A549 (cell line): ENCODE measurements around the gene HOXD1. TPM values are rescaled to one million over a fixed set of nuclear protein-coding genes. Genes with fewer than 3 reads are reported as not detected.

Experiments used
- ATAC-seq, 2 experiments: fragments of 200-7000 bp in 1 of 2; fragments of >200 bp in 1 of 2; cut with Nextera tagmentation in 1 of 2; cut with Tn5 transposase in 1 of 2; 3 replicates each; pipeline versions ENCODE4 v1.8.0 to v1.9.1; 2018 to 2020; ENCODE audit warnings: mild to moderate bottlenecking in 1 of 2, moderate library complexity in 1 of 2
- CTCF ChIA-PET: fragments of 300-600 bp; sonication (Branson Sonifier 250); formaldehyde crosslinking; extraction: SDS; loops from one replicate; lab custom pipeline; 2021; ENCODE audit warnings: antibody characterized with exemption, inconsistent platforms; lab: Yijun Ruan, JAX
- POLR2A ChIA-PET: fragments of 350-600 bp; formaldehyde crosslinking; extraction: SDS; loops from one replicate; lab custom pipeline; 2021; ENCODE audit warnings: antibody characterized with exemption, inconsistent platforms; lab: Yijun Ruan, JAX
- DNase-seq, 2 experiments: peaks; one replicate each; pipeline versions ENCODE4 v3.0.0 to v3.0.0-alpha.2; 2011 to 2016; ENCODE audit warnings: low read depth in 1 of 2, low spot score in 1 of 2
- FAIRE-seq: peaks from 2 replicates; lab custom pipeline; 2011; peaks lifted over from hg19 to GRCh38; lab: Jason Lieb, UNC
- H3K27ac ChIP-seq, 2 experiments: fragments of >200 bp; sonication (Bioruptor Twin); formaldehyde crosslinking; 3 replicates each; pipeline ENCODE4 v1.5.1; 2016 to 2017
- H3K4me1 ChIP-seq: fragments of >200 bp; sonication (Bioruptor Twin); formaldehyde crosslinking; 3 replicates; pipeline ENCODE4 v1.6.1; 2016
- H3K4me2 ChIP-seq: fragments of >200 bp; sonication (Bioruptor Twin); formaldehyde crosslinking; 3 replicates; pipeline ENCODE4 v1.6.1; 2016
- H3K4me3 ChIP-seq: fragments of >200 bp; sonication (Bioruptor Twin); formaldehyde crosslinking; 3 replicates; pipeline ENCODE4 v1.5.1; 2016
- H3K9me3 ChIP-seq: fragments of >200 bp; sonication (Bioruptor Twin); formaldehyde crosslinking; 3 replicates; pipeline ENCODE4 v1.6.1; 2016
- CEBPB ChIP-seq, 2 experiments: fragments of >200 bp in 1 of 2; sonication (Bioruptor Twin) in 1 of 2; formaldehyde crosslinking in 1 of 2; IDR thresholded peaks; 2 replicates each; pipeline ENCODE4 v1.6.1; 2012 to 2016
- CHD2 ChIP-seq: fragments of 150-350 bp; IDR thresholded peaks from 2 replicates; pipeline ENCODE4 v1.6.1; 2014; ENCODE audit warnings: low read length; ENCODE audit not compliant: partially characterized antibody
- CHD4 ChIP-seq: fragments of 200-600 bp; sonication (generic); IDR thresholded peaks from 2 replicates; pipeline ENCODE4 v1.6.1; 2016; ENCODE audit warnings: antibody characterized with exemption, mild to moderate bottlenecking, borderline replicate concordance
- EHMT2 ChIP-seq: fragments of 200-600 bp; sonication (generic); IDR thresholded peaks from 2 replicates; pipeline ENCODE4 v1.6.1; 2016; ENCODE audit warnings: antibody characterized with exemption, low read depth, mild to moderate bottlenecking, moderate library complexity
- EP300 ChIP-seq, 2 experiments: fragments of >200 bp; sonication (Bioruptor Twin); formaldehyde crosslinking; IDR thresholded peaks; 2 replicates in 1 of 2; 3 replicates in 1 of 2; pipeline ENCODE4 v1.6.1; 2016 to 2017
- ESRRA ChIP-seq: fragments of 150-350 bp; IDR thresholded peaks from 2 replicates; pipeline ENCODE4 v1.6.1; 2014; ENCODE audit warnings: mild to moderate bottlenecking, low read length, borderline replicate concordance
- FOXS1 ChIP-seq: fragments of 250-450 bp; sonication (Bioruptor Pico); IDR thresholded peaks from 2 replicates; pipeline ENCODE4 v1.5.0; 2020; ENCODE audit warnings: mild to moderate bottlenecking, moderate library complexity
- HEYL ChIP-seq: fragments of 250-450 bp; sonication (Bioruptor Pico); IDR thresholded peaks from 2 replicates; pipeline ENCODE4 v1.8.0; 2021; ENCODE audit warnings: mild to moderate bottlenecking, moderate library complexity
- KDM1A ChIP-seq: fragments of 200-600 bp; sonication (generic); IDR thresholded peaks from 2 replicates; pipeline ENCODE4 v1.6.1; 2016; ENCODE audit warnings: low read depth, mild to moderate bottlenecking
- MAZ ChIP-seq: fragments of 150-350 bp; IDR thresholded peaks from 2 replicates; pipeline ENCODE4 v1.6.1; 2014; ENCODE audit warnings: antibody characterized with exemption, low read depth, low read length, borderline replicate concordance
- NPAS2 ChIP-seq: fragments of 250-450 bp; sonication (Bioruptor Pico); IDR thresholded peaks from 2 replicates; pipeline ENCODE4 v1.8.0; 2022; ENCODE audit warnings: mild to moderate bottlenecking, moderate library complexity, borderline replicate concordance
- NR3C1 ChIP-seq: fragments of >200 bp; sonication (Bioruptor Twin); formaldehyde crosslinking; IDR thresholded peaks from 3 replicates; pipeline ENCODE4 v1.6.1; 2017
- PHF8 ChIP-seq: fragments of 200-600 bp; sonication (generic); IDR thresholded peaks from 2 replicates; pipeline ENCODE4 v1.6.1; 2016; ENCODE audit warnings: low read depth, mild to moderate bottlenecking, antibody characterized with exemption, moderate library complexity, borderline replicate concordance
- POLR2A ChIP-seq: IDR thresholded peaks from 2 replicates; pipeline ENCODE4 v1.6.1; 2012; ENCODE audit warnings: mild to moderate bottlenecking, low read length
- POLR2AphosphoS2 ChIP-seq: conservative IDR thresholded peaks from 2 replicates; pipeline ENCODE4 v1.6.1; 2012; ENCODE audit warnings: low read length, improper control_type of control experiment, inconsistent platforms
- RAD21 ChIP-seq, 2 experiments: fragments of >200 bp in 1 of 2; sonication (Bioruptor Twin) in 1 of 2; formaldehyde crosslinking in 1 of 2; IDR thresholded peaks in 1 of 2; conservative IDR thresholded peaks in 1 of 2; 2 replicates in 1 of 2; 3 replicates in 1 of 2; pipeline ENCODE4 v1.6.1; 2012 to 2018; ENCODE audit warnings: inconsistent platforms in 1 of 2
- RNF2 ChIP-seq: fragments of 200-600 bp; sonication (generic); IDR thresholded peaks from 2 replicates; pipeline ENCODE4 v1.6.1; 2016; ENCODE audit warnings: low read depth, mild to moderate bottlenecking, antibody characterized with exemption, moderate library complexity, borderline replicate concordance
- SREBF2 ChIP-seq: fragments of 450-650 bp; IDR thresholded peaks from 2 replicates; pipeline ENCODE4 v1.6.1; 2014; ENCODE audit warnings: mild to moderate bottlenecking, moderate library complexity
- ZC3H11A ChIP-seq: fragments of 450-650 bp; IDR thresholded peaks from 2 replicates; pipeline ENCODE4 v1.6.1; 2014; ENCODE audit warnings: antibody characterized with exemption, mild to moderate bottlenecking
- ZFP36 ChIP-seq: fragments of 450-650 bp; IDR thresholded peaks from 2 replicates; pipeline ENCODE4 v1.6.1; 2014; ENCODE audit warnings: borderline replicate concordance; ENCODE audit not compliant: partially characterized antibody
- ZNF302 ChIP-seq: fragments of 250-450 bp; sonication (Bioruptor Pico); IDR thresholded peaks from 2 replicates; pipeline ENCODE4 v1.9.0; 2021; ENCODE audit warnings: inconsistent platforms, mild to moderate bottlenecking, moderate library complexity
- ZSCAN20 ChIP-seq: fragments of 250-450 bp; sonication (Bioruptor Pico); IDR thresholded peaks from 2 replicates; pipeline ENCODE4 v1.8.0; 2022; ENCODE audit warnings: mild to moderate bottlenecking, moderate library complexity
- WGBS: methylation state at CpG from one replicate; pipeline ENCODE4 v1.1.6; 2017; ENCODE audit errors: missing lambda C conversion rate; 5-methylcytosine and 5-hydroxymethylcytosine counted together
- polyA plus RNA-seq, 4 experiments: library from polyadenylated mRNA; depleted of rRNA in 3 of 4; stranded (reverse); fragments of >200 nt; fragmentation: RNase III in 1 of 4; extraction: RNeasy Plus Mini Kit Qiagen cat#74134 plus additional on column Dnase treatment in 1 of 4; gene quantifications; 2 replicates in 3 of 4; 3 replicates in 1 of 4; pipeline ENCODE4 v1.2.3, GENCODE V29; 2011 to 2017
- TF ChIP-seq, protein P1 (sequence below): fragments of >200 bp; sonication (Bioruptor Twin); formaldehyde crosslinking; IDR thresholded peaks from 3 replicates; pipeline ENCODE4 v1.6.1; 2016
- TF ChIP-seq, protein P2 (sequence below): IDR thresholded peaks from 2 replicates; pipeline ENCODE4 v1.6.1; 2012
- TF ChIP-seq, protein P3 (sequence below): fragments of 200-600 bp; sonication (generic); IDR thresholded peaks from 2 replicates; pipeline ENCODE4 v1.6.1; 2016; ENCODE audit warnings: antibody characterized with exemption, mild to moderate bottlenecking, moderate library complexity

HOXD1 gene
- polyA plus RNA-seq, 2 of the 4 experiments (the other 2 are of a cell fraction), result 0.12 TPM

DNA sequence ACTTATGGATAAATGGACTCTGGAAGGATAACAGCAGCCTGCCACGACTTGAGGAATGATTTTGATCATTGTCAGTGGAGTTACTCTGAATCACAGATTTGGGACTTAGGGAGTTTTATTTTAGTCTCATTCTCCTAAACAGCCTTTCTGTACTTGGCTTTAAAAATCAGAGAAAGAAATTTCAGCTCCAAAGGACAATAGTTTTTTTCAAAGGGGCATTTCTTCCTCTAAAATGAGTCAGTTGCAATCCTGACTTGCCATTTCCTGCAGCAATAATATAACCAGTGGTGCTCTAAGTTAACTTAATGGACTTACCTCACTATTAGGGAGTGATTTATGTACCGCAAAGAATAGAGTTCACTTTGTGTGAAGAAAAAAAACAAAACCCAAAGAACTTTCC is 45.7 kb downstream of the HOXD1 start:
- DNase-seq (no peak), FAIRE-seq (no peak), ATAC-seq (no peak)
- POLR2A ChIA-PET, result no interaction called here
- TF ChIP-seq MAZ (no peak), PHF8 (no peak)
- TF ChIP-seq, all 56 proteins: peak for 0
- no peaks in the 10 kb centered on the region for H3K9me3 ChIP-seq
- CTCF ChIA-PET, result interaction anchor here (0.7 kb wide), 2 partner anchors 35 to 45 kb away, joined by 3 read pairs; no protein-coding TSS in a partner anchor
- no peak overlapping the region for H3K4me3 ChIP-seq
- H3K27ac ChIP-seq, result no peak overlapping the region
- no peak overlapping the region for H3K4me2 ChIP-seq
- no peaks in the 10 kb centered on the region for H3K4me1 ChIP-seq
- 54% methylated on average over 2 of the region's 2 CpGs for WGBS

DNA sequence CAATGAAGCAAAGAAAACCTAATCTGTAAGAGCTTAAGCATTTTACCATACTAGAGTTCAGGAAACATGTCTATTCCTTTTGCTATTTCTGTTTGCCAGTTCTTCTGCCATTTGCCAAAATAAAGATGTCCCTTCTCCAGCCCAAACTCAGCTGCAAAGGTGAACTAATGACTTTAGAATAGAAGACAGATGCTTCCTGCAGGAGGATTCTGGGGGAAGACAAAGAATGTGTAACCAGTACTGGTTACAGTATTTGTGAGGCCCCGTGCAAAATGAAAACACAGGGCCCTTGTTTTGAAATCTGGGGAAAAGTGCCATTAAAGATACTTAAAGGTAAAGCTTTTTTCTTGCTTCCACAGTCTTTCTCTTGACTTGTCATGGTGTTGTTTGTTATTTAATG is 46.5 kb downstream of the HOXD1 start:
- CTCF ChIA-PET, result interaction anchor here (0.6 kb wide), 1 partner anchor 824 kb away, joined by 3 read pairs; no protein-coding TSS in a partner anchor
- 8% methylated on average over 1 of the region's 1 CpG for WGBS

DNA sequence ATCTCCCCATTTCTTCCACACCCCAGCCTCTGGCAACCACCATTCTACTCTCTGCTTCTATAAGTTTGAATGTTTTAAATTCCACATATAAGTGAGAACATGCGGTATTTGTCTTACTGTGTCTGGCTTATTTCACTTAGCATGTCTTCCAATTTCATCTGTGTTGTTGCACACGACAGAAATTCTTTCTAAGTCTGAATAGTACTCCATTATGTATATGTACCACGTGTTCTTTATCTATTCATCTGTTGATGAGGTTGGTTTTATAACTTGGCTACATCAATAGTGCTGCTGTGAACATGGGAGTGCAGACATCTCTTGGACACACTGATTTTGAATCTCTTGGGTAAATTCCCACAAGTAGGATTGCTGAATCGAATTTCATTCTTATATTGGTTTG is 49.0 kb downstream of the HOXD1 start:
- no peak for DNase-seq
- ChIA-PET POLR2A (no interaction called here), CTCF (no interaction called here)
- ATAC-seq, result no peak
- WGBS, result 24% methylated on average over 4 of the region's 4 CpGs
- TF ChIP-seq, protein P1, sequence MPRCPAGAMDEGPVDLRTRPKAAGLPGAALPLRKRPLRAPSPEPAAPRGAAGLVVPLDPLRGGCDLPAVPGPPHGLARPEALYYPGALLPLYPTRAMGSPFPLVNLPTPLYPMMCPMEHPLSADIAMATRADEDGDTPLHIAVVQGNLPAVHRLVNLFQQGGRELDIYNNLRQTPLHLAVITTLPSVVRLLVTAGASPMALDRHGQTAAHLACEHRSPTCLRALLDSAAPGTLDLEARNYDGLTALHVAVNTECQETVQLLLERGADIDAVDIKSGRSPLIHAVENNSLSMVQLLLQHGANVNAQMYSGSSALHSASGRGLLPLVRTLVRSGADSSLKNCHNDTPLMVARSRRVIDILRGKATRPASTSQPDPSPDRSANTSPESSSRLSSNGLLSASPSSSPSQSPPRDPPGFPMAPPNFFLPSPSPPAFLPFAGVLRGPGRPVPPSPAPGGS, result no peak
- no peak for TF ChIP-seq CEBPB (IDR thresholded peaks at IDR 0.05)
- no peak for TF ChIP-seq ZNF302 (CRISPR knock-in tag)
- TF ChIP-seq FOXS1 (CRISPR knock-in tag), result no peak
- TF ChIP-seq SREBF2, result no peak
- no peak for TF ChIP-seq ZFP36
- no peak for TF ChIP-seq RNF2
- Histone ChIP-seq H3K4me2 (no peak overlapping the region), H3K4me3 (no peak overlapping the region), H3K9me3 (no peaks in the 10 kb centered on the region), H3K27ac (no peak overlapping the region), H3K4me1 (no peaks in the 10 kb centered on the region)
- FAIRE-seq, result no peak

More for the DNA sequence above, 46.5 kb downstream of the HOXD1 start:
- Histone ChIP-seq H3K4me3 (no peak overlapping the region), H3K9me3 (no peaks in the 10 kb centered on the region), H3K4me1 (no peaks in the 10 kb centered on the region)
- POLR2A ChIA-PET, result no interaction called here
- FAIRE-seq, result no peak
- no peak for TF ChIP-seq CHD2
- no peak for TF ChIP-seq ZSCAN20 (CRISPR knock-in tag)
- TF ChIP-seq EHMT2, result no peak
- TF ChIP-seq NPAS2 (CRISPR knock-in tag), result no peak
- no peak for TF ChIP-seq PHF8
- TF ChIP-seq ZC3H11A, result no peak
- no peak for TF ChIP-seq POLR2A
- TF ChIP-seq POLR2AphosphoS2, result no peak
- TF ChIP-seq, protein P1, result no peak
- no peak for TF ChIP-seq KDM1A
- TF ChIP-seq, all 56 proteins: peak for 0
- DNase-seq, result no peak
- ATAC-seq, result no peak
- no peak overlapping the region for H3K4me2 ChIP-seq
- H3K27ac ChIP-seq, result no peak overlapping the region

DNA sequence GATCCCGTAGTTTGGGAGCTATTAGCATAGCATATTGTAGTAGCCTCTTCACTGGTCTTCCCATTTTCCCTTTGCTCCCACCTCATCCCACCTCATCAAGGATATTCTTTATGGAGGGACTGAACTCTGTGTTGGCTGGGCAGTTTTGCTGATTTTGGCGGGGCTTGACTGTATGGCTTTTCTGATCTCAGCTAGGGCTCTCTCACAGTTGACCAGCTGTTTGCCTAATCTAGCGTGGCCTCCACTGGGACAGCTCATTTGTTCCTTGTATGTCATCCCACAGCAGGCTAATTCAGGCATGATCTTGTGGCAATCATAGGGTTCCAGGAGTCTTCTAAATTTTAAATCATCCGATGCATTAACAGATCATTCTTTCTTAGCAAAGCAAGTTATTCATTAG is 50.6 kb downstream of the HOXD1 start:
- Histone ChIP-seq H3K9me3 (no peaks in the 10 kb centered on the region), H3K4me2 (no peak overlapping the region), H3K4me3 (no peak overlapping the region), H3K27ac (no peak overlapping the region), H3K4me1 (no peaks in the 10 kb centered on the region)
- ATAC-seq, result no peak
- 50% methylated on average over 4 of the region's 4 CpGs for WGBS
- no peak for DNase-seq
- FAIRE-seq, result no peak
- CTCF ChIA-PET, result interaction anchor here (0.7 to 1.4 kb wide), 4 partner anchors 11 to 1339 kb away, joined by 3 to 6 read pairs (median 3); no protein-coding TSS in a partner anchor
- POLR2A ChIA-PET, result no interaction called here
- no peak for TF ChIP-seq RAD21 (conservative IDR thresholded peaks at IDR 0.05 in 1 of 2, IDR thresholded peaks at IDR 0.05 in 1 of 2)
- TF ChIP-seq SREBF2, result no peak
- no peak for TF ChIP-seq NR3C1
- no peak for TF ChIP-seq HEYL (CRISPR knock-in tag)
- no peak for TF ChIP-seq POLR2A
- TF ChIP-seq CHD4, result no peak
- TF ChIP-seq, protein P2, sequence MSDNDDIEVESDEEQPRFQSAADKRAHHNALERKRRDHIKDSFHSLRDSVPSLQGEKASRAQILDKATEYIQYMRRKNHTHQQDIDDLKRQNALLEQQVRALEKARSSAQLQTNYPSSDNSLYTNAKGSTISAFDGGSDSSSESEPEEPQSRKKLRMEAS, result no peak
- no peak for TF ChIP-seq MAZ
- no peak for TF ChIP-seq CHD2
- no peak for TF ChIP-seq ESRRA
- TF ChIP-seq, protein P3, sequence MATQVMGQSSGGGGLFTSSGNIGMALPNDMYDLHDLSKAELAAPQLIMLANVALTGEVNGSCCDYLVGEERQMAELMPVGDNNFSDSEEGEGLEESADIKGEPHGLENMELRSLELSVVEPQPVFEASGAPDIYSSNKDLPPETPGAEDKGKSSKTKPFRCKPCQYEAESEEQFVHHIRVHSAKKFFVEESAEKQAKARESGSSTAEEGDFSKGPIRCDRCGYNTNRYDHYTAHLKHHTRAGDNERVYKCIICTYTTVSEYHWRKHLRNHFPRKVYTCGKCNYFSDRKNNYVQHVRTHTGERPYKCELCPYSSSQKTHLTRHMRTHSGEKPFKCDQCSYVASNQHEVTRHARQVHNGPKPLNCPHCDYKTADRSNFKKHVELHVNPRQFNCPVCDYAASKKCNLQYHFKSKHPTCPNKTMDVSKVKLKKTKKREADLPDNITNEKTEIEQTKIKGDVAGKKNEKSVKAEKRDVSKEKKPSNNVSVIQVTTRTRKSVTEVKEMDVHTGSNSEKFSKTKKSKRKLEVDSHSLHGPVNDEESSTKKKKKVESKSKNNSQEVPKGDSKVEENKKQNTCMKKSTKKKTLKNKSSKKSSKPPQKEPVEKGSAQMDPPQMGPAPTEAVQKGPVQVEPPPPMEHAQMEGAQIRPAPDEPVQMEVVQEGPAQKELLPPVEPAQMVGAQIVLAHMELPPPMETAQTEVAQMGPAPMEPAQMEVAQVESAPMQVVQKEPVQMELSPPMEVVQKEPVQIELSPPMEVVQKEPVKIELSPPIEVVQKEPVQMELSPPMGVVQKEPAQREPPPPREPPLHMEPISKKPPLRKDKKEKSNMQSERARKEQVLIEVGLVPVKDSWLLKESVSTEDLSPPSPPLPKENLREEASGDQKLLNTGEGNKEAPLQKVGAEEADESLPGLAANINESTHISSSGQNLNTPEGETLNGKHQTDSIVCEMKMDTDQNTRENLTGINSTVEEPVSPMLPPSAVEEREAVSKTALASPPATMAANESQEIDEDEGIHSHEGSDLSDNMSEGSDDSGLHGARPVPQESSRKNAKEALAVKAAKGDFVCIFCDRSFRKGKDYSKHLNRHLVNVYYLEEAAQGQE, result no peak
- TF ChIP-seq EP300 (IDR thresholded peaks at IDR 0.05), result no peak
